Left ventricle myocardium inferior (tissue), 1 donor: ENCODE measurements around the gene SLC4A11. TPM values are rescaled to one million over a fixed set of nuclear protein-coding genes. Genes with fewer than 3 reads are reported as not detected.
"Not testable (repeated sequence)": the region's sequence is repeated elsewhere in the genome, so short reads cannot be mapped to it uniquely, and the experiment has no call there.

Source experiments
- DNase-seq: peaks from one replicate; pipeline ENCODE4 v3.0.0-alpha.2; 2020
- H3K27ac ChIP-seq: fragments of 200-600 bp; replicated peaks from 2 replicates; pipeline ENCODE4 v1.8.0; 2021
- H3K27me3 ChIP-seq: fragments of 200-600 bp; 2 replicates; pipeline ENCODE4 v1.8.0; 2021; ENCODE audit warnings: low read depth
- H3K36me3 ChIP-seq: fragments of 200-600 bp; 2 replicates; pipeline ENCODE4 v1.8.0; 2021
- H3K4me1 ChIP-seq: fragments of 200-600 bp; 2 replicates; pipeline ENCODE4 v1.8.0; 2021
- H3K4me3 ChIP-seq: fragments of 200-600 bp; 2 replicates; pipeline ENCODE4 v1.8.0; 2021; ENCODE audit warnings: mild to moderate bottlenecking, moderate library complexity
- H3K9me3 ChIP-seq: fragments of 200-600 bp; replicated peaks from 2 replicates; pipeline ENCODE4 v1.8.0; 2021
- CTCF ChIP-seq: fragments of 200-600 bp; IDR thresholded peaks from 2 replicates; pipeline ENCODE4 v1.8.0; 2021; ENCODE audit warnings: antibody characterized with exemption, mild to moderate bottlenecking, borderline replicate concordance
- intact Hi-C: fragments of 100-400 bp; cut with micrococcal nuclease; formaldehyde crosslinking; loops from one replicate; pipeline ENCODE4 v1.11.0; 2022
- total RNA-seq: library from RNA; stranded (reverse); fragmentation: NEBNext Ultra II Directional; extraction: Animal tissue kit (Norgen Biotek cat#: 25700); gene quantifications from one replicate; pipeline ENCODE4 v1.2.1, GENCODE V29; 2021
- donor health status: DM: no; HTN: yes; CAD: no; lungs with severe emphysema.

SLC4A11 gene
- total RNA-seq, 1 donor from 2014 or later: 0.11 TPM

DNA sequence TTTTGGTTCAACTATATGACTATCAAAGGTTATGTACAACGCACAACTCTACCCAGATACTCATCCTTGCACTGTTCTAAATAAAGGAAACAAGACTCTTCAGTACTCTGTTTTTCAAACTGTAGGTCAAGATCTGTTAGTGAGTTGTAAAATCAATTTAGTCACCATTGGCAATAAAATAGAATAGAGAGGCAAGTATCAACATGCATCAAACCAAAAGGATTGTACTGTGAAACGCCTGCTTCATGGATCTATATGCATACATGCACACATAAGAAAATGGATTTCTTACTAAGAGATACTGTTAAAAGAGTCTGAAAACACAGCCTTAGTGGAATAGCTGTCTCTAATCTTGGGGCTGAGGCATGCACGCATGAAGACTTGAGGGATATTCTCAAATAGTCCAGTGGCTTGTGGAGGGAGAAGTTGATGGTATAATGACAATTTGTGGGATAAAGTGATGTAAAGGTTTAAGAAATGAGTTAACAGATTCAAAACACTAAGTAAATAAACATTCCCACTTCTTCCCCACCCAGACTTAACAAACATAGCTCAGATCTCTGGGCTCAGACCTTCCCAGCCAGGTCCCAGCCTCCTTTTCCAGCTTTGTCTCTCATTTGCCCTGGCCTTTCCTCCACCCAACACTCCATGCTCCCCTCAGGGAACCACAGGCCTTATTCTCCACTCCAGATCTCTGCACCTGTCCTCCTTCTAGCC is 54.9 kb downstream of the SLC4A11 start:
- Histone ChIP-seq H3K36me3 (peaks cover 5% of the 10 kb centered on the region), H3K4me3 (no peak overlapping the region), H3K27ac (no peak overlapping the region), H3K27me3 (no peaks in the 10 kb centered on the region), H3K9me3 (no peaks in the 10 kb centered on the region), H3K4me1 (peaks cover under 1% of the 10 kb centered on the region)
- DNase-seq: no peak
- intact Hi-C loops: no loop called here
- TF ChIP-seq CTCF: no peak

GRCh38 chr20:3182429-3182828 is 56.6 kb downstream of the SLC4A11 start:
- H3K36me3 ChIP-seq, H3K27me3 ChIP-seq, H3K4me3 ChIP-seq, DNase-seq, H3K27ac ChIP-seq, H3K9me3 ChIP-seq, intact Hi-C loops, H3K4me1 ChIP-seq: not testable (repeated sequence)

DNA sequence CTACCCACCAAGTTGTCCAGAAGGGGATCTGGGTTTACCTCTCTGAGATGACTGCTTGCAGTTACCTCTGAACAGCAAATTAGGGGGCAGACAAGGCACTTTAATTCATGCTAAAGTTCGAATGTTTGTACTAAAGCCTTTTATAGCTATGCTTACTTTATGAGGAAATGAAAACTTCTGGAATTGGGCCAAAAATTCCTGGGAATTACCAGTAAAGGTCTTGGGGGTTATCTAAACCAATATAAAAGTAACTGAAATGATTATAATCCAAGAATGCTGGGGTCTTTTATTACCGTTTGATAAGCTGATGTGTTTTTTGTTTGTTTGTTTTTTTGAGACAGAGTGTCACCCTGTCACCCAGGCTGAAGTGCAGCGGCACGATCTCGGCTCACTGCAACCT is 57.7 kb downstream of the SLC4A11 start:
- TF ChIP-seq CTCF: no peak
- DNase-seq: no peak
- no peaks in the 10 kb centered on the region for H3K27me3 ChIP-seq

DNA sequence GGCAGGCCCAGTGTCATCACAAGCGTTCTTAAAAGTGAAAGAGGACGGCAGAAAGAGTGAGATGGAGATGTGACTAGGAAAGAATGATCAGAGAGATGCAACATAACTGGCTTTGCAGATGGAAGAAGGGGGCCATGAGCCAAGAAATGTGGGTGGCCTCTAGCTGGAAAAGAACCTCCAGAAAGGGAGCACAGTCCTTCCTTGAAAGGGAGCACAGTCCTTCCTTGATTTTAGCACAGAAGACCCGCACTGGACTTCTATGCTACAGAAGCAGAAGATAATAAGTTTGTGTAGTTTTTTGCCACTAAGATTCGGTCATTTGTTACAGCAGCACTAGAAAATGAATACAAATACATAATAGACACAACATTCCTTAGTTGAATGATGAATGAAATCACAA is 58.7 kb downstream of the SLC4A11 start:
- no peak for TF ChIP-seq CTCF
- Histone ChIP-seq H3K4me1 (peaks cover 3% of the 10 kb centered on the region), H3K9me3 (no peaks in the 10 kb centered on the region), H3K36me3 (peaks cover 5% of the 10 kb centered on the region), H3K27me3 (no peaks in the 10 kb centered on the region), H3K4me3 (no peak overlapping the region), H3K27ac (no peak overlapping the region)
- intact Hi-C loops: no loop called here
- no peak for DNase-seq

More for the DNA sequence above, 57.7 kb downstream of the SLC4A11 start:
- no peaks in the 10 kb centered on the region for H3K4me1 ChIP-seq
- intact Hi-C loops: no loop called here
- H3K4me3 ChIP-seq: no peak overlapping the region
- H3K36me3 ChIP-seq: peaks cover 5% of the 10 kb centered on the region
- no peaks in the 10 kb centered on the region for H3K9me3 ChIP-seq
- H3K27ac ChIP-seq: no peak overlapping the region

- no peak for DNase-seq
- Histone ChIP-seq H3K9me3 (no peaks in the 10 kb centered on the region), H3K27ac (no peak overlapping the region)
These were observed 61.1 kb downstream of the SLC4A11 start for GRCh38 chr20:3177746-3178485.

More at GRCh38 chr20:3177746-3178485, 61.1 kb downstream of the SLC4A11 start:
- TF ChIP-seq CTCF: no peak
- Histone ChIP-seq H3K27me3 (no peaks in the 10 kb centered on the region), H3K4me1 (peaks cover 26% of the 10 kb centered on the region), H3K4me3 (no peak overlapping the region), H3K36me3 (peaks cover 5% of the 10 kb centered on the region)
- intact Hi-C loops: no loop called here

Other genes with a start within 250 kb of the SLC4A11 start
- gene GNRH2, start 195.6 kb downstream of the SLC4A11 start, total RNA-seq: not detected
- 55.6 TPM for gene MRPS26, start 193.1 kb downstream of the SLC4A11 start, total RNA-seq
- gene OXT, start 167.6 kb downstream of the SLC4A11 start, total RNA-seq: not detected
- gene AVP, start 154.5 kb downstream of the SLC4A11 start, total RNA-seq: 0.38 TPM
- gene FASTKD5, start 79.3 kb downstream of the SLC4A11 start, total RNA-seq: 27.8 TPM
- 3.1 TPM for gene UBOX5, start 79.3 kb downstream of the SLC4A11 start, total RNA-seq
- 13.4 TPM for gene LZTS3, start 65.6 kb downstream of the SLC4A11 start, total RNA-seq
- gene DDRGK1, start 34.5 kb downstream of the SLC4A11 start, total RNA-seq: 30.0 TPM
- 17.2 TPM for gene ITPA, start 29.7 kb downstream of the SLC4A11 start, total RNA-seq
- 26.2 TPM for gene DNAAF9, start 168.5 kb upstream of the SLC4A11 start, total RNA-seq
- 32.4 TPM for gene ATRN, start 231.8 kb upstream of the SLC4A11 start, total RNA-seq